NCI-H1105 treated with DMSO at 0.1 percent for 48 hours (cell line): ENCODE data around the gene LRRC8E.
"Not testable (repeated sequence)": the region's sequence is repeated elsewhere in the genome, so short reads cannot be mapped to it uniquely, and the experiment has no call there.

Experiments used
- DNase-seq: peaks from one replicate; lab custom pipeline; 2025; lab: John Stamatoyannopoulos, UW

The LRRC8E gene

DNA sequence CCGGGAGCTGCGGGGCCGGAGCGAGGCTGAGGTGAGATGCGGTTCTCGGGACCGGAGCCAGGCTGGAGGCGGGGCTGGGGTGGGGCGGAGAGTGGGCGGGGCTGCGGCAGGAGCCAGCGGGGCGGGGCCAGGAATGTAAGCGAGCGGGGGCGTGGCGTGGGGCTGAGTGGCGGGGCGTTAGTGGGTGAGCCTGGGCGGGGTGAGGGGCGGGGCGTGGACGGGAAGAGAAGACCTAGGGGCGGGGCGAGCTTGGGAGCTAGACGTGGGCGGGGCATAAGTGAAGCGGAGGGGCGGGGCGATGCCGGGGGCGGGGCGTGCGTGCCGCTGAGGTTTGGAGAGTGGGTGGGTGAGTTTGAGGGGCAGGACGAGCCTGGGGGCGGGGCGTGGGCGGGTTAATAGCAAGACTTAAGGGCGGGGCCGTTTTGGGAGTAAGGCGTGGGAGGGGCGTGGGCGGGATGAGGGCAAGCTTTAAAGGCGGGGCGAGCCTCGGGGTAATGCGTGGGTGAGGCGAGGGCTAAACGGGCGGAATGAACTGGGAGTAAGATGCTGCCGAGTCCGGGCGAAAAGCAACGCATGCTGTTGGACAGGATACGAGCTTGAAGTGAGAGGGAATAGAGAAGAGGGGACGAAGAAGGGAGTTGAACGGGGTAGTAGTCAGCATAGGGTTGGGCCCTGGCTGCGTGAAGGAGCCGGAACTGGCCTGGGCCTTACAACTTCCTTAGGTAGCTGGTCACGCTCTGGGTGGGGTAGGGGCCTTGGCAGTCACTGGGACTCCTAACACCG lies 32.4 kb downstream of the LRRC8E start:
- DNase-seq = peak; percentile 95

DNA sequence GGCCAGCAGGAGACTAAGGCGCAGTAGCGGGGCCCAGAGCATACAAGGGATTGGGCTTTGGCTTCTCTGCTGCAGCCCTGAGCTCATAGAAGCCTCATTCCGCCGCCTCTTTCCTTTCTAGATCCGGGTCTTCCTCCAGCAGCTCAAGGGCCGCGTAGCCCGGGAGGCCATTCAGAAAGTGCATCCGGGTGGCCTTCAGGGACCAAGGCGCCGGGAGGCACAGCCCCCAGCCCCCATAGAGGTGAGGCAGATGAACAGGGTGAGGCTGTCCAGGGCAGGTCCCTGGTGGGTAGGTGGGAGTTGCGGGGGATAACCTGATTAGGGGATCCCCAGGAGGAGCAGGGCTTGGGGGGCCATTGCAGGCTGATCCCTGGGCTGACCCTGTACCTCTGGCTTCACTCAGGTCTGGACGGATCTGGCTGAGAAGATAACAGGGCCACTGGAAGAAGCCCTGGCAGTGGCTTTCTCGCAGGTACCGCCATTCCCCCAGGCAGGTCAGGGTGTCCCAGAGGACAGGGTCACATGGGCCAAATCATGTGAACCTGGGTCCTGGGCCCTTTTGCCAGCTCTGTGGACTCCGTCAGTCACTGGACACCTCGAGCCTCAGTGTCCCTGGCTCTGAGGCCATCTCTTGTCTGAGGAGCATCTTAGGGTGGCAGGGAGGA lies 33.1 kb downstream of the LRRC8E start:
- peak; percentile 40 for DNase-seq

DNA sequence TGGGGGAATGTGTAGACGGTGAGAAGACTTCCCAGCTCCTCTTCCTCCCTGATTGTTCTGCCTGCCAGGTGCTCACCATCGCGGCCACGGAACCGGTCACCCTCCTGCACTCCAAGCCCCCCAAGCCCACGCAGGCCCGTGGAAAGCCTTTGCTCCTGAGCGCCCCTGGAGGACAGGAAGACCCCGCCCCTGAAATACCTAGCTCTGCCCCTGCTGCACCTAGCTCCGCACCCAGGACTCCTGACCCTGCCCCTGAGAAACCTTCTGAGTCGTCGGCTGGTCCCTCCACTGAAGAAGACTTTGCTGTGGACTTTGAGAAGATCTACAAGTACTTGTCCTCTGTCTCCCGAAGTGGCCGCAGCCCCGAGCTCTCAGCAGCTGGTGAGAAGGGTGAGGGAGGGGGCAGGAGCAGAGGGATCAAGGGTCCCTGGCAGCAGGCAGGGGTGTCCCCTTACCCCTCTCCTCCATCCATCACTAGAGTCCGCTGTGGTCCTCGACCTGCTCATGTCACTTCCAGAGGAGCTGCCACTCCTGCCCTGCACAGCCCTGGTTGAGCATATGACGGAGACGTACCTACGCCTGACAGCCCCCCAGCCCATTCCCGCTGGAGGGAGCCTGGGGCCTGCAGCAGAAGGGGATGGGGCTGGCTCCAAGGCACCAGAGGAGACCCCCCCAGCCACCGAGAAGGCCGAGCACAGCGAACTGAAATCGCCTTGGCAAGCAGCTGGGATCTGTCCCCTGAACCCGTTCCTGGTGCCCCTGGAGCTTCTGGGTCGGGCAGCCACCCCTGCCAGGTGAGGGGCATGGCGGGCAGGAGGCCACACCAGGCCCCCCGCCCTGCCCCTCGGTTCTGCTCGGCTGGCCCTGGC lies 33.9 kb downstream of the LRRC8E start:
- DNase-seq = no peak

DNA sequence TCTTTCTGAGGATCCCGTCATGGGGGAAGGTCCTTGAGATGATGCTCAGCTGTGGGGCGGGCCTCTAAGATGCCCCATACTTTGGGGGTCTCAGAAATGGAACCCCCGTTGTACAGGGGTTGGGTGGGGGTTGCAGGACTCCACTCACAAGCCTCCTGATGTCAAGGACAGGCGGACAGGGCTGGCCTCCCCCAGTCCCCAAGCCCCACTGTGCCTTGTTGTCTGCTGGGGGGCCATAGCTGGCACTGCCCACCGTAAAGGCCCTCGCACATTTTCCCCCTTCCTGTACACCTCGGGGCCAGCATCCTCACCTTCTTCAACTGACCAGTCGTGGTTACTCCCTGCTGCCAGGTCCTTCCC lies 34.5 kb downstream of the LRRC8E start:
- DNase-seq = no peak

DNA sequence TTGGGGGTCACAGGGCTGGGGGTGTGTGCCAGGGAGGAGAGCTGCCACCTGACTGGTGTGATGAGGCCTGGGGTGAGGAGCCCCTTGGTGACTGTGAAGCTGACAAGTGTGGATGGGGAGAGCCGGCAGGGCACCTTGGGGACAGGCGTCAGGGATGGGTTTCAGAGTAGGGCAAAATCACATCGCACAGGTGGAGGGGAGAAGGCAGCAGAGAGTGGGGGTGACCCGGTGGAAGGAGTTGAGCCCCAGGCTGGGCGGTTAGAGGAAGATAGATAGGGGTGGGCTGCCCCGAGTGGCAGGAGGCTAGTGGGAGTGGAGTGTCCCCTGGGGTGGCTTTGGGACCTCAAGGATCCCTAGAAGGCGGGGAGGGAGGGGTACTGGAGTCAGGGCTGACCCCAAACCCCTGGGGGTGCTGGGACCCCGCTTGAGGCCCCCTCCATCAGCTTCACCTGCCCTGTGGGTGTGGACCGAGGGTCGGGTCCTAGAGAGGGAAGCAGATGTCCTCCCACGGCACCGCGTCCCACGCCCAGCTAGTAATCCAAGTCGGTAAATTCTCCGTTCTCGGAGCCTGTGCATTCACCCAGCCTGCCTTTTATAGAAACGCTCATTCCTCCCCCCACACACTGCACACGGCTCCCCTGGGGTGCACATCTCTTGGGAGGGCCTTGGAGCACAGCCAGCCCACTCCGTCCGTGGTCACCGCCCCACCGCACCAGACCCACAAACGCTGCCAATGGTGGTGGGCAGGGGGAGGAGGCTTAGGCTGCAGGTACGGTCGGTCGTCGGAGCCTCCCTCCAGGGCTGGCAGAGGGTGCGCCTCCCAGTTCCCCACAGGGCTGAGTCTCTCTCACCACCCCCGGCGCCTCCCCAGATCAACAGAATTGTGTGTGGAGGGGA lies 35.2 kb downstream of the LRRC8E start:
- no peak for DNase-seq

DNA sequence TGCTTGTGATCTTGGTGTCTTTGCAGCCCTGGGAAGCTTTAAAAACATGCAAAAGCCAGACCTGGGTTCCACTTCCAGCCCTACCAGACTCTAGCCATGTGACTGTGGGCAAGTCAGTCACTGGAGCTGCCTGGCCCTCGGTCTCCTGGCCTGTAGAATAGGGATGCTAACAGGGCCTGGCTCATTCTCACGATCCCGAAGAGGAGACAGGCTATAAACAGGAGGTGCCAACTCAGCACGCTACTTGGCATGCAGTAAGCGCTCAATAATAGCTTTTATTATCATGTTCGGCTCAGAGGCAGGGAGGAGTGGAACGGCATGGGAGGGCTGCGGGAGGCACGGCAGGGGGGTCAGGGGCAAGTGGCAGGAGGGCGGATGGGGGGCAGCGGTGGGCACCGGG lies 35.9 kb downstream of the LRRC8E start:
- DNase-seq = no peak

DNA sequence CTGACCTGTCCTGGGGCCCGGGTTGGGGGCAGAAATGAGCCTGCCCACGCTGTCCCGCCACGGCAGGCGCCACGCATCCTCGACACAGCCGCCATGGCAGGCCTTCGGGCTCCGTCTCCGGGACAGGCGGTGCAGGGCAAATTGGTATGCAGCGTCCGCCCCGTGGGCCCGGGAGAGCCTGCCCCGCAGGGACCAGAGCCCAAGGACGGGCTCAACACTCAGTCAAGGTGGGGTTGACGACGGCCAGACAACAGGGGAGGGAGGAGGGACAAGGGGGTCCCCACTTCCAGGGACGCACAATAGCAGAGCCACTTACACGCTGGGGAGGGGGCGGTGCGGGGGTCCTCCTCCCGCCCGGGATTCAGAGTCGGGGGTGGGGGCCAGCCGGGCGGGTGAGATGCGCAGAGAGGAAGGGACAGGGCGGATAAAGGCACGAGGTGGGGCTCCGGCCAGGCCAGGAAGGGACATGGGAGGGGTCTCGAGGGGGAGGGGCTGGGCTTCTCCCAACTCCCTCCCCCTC lies 36.4 kb downstream of the LRRC8E start:
- no peak for DNase-seq

DNA sequence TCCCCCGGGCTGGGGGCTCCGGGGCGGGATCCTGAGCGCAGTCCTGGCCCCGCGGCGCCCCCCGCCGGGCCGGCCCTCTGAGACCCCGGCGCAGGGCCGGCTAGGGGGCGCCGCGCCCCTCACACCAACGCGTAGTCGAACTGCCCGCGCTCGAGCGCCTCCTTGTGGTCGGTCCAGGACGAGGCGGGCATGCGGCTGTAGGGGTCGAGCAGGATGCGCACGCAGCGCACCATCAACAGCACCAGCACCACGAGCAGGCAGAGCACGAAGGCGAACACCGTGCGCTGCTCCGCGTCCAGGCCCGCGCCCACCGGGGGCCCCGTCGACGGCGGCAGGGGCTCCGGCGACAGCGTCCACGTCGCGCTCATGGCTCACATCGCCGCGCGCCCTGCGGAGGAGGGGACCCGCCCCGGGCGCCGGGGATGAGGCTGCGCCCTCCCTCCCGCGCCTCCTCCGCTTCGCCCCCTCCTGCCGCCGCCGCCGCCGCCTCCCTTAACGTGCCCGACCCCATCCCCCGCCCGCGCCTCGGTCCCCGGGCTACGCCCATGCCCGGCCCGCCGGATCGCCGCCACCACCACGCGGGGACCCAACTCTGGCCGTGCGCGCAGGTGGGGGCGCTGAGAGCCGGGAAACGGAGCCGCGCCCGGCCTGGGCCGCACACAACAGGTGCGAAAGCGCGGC lies 37.0 kb downstream of the LRRC8E start:
- DNase-seq = peak; percentile 74

DNA sequence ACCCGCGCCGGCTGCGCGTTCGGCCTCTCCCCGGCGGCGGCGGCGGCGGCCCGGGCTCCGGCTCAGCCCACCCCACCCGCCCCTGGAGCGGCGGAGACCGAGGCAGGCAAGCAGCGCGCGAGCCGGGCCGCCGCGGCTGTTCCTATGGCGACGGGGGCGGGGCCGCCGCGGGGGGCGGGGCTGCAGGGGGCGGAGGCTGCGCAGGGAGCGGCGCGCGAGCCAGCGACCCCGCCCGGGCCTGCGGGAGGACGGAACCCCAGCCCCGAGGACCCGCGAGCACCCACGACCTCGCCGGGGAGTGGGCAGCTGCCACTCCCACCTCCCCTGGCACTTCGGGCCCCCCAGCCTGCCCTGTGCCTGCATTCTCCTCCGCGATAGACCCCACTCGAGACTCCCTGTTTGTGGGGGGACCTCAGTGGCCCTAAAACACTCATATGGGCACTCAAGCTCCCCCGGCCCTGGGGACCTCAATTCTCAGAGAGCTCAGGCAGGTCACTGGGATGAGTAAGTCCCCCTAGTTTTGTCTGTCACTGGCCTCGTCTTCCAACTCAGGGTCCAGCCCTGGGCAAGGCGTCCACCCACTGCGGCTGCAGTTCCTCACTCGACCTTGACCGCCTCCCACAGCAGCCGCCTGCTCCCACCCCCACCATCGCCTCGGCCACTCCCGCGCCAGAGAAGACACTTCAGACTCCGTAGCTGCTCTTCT lies 37.9 kb downstream of the LRRC8E start, which contains the start of gene CTXN1:
TSS of gene CTXN1 (minus strand) at position 115 of the 706 bp plus-strand sequence. CDS start 597 bp downstream, outside the sequence.
- peak; percentile 62 for DNase-seq

DNA sequence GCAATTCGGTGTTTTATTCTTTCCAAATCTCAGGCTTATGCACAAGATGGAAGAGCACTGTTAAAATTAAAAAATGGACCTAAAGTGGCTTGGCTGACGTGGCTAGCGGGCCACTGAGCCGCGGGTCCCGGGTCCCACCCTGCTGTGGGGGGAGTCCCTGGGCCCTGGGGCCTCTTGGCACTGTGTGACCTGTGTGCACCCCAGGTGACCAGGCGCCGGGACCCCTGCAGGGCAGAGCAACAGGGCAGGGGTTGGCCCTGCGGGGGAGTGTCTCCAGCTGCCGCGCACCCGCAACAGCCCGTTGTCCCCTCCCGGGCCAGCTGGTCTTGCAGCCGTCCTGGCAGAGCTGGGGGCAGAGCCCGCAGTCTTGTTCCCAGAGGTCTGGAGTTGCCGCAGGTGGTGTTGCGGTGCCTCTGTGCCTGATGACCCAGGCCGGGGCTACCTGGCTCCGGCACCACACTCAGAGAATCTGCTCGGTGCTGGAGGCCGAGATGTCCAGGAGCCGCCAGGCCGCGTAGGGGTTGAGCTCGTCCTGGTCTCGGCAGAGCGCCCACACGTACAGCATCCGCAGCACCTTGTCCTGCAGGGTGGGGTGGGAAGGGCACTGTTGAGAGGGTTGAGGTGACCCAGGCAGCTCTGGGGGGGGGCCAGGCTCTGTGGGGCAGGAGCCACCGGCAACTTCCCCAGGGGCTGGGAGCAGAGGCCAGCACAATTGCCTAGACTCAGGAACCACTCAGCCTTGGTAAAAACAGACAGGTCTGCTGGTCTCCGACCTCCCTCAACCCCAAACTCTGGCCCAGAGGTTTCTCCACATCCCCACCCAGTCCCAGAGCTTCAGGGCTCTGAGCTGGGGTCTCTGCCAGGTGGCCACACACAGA lies 38.7 kb downstream of the LRRC8E start:
- DNase-seq = no peak

DNA sequence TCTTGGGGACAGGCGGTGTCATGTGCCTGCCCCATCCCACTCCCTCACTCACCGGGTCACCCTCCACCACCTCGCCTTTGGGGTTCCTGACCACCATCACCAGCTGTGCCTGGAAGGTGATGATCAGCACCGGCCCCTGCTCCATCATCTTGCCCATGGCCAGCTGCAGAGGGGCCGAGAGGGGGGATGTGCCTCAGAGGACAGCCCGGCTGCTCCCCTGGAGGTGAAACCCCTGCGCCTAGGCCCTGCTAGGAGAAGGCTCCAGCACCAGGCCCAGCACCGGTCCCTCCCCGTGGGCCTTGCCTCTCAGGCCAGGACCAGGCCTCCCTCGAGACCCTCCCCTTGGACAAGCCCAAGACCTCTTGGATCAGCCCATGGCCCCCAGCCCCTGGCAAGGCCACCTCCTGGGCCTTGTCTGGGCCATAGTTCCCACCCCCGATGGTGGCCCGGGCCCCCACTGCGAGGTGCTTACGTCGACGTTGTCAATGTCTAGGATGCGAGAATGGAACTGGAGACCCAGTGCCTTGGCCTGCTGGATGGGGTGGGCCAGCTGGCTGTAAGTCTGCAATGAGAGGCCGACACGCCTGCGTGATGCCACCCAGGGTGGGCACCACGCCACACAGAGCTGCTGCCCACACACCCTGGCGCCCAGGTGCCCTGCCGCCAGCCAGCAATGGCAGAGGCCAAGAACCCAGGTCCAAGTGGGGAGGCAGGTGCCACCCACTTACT lies 39.5 kb downstream of the LRRC8E start:
- DNase-seq = no peak

DNA sequence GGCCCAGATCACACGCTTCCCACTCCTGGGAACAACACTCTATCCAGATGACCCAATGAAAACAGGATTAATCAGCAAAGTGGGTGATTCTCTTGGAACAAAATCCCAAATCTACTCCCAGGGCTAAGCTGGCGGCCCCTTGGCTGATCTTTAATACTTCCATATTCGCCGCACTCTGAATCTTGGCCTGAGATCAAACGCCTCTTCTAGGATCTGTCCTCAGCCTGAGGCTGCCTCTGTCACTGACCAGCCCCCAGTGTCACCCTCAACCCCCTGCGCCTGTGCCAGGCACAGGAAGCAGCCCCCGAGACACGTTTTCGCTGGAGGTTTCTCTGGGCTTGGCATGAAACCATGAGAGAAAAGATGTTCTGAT lies 40.0 kb downstream of the LRRC8E start:
- no peak for DNase-seq

DNA sequence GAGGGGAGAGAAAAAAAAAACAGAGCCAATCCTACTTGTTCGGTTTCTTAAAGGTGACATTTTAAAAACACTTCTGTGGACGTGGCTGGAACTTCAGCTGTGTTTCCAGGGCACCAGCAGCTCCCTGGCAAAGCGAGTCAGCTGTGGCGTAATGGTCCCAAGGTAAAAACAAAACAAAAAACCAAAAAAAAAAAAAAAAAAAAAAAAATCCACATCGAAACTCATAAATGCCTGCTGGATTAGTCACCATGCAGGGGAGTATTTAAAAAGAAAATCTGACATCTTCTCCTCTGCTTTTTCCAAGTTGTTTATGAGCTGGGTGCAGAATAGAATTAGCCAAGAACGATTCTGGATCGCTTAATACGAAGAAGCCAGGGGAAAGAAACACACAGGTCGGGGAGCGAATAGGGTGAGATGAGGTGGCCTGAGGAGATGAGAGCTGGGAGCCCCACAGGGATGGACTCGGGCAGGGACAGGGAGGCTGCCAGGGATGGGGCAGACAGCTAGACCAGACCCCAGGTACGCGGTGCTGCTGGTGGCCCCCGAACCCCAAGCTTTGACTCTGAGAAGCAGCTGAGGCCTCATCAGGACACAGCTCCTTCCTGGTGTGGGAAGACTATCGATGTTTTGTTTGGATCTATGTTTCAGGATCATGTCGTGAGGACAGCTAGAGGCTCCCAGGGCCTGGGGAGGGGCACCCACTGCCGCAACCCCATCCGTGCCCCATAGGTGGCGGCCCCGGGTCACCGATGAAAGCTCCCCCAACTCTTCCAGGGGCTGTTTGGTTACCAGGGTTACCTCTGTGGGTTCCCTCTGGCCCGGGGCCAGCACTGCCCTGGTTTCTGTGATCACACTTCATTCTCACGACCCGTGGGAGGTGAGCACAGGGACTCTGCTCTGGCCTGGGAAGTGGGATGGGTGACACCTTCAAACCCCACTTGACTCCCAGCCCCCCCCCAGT lies 40.7 kb downstream of the LRRC8E start:
- peak; percentile 22 for DNase-seq

DNA sequence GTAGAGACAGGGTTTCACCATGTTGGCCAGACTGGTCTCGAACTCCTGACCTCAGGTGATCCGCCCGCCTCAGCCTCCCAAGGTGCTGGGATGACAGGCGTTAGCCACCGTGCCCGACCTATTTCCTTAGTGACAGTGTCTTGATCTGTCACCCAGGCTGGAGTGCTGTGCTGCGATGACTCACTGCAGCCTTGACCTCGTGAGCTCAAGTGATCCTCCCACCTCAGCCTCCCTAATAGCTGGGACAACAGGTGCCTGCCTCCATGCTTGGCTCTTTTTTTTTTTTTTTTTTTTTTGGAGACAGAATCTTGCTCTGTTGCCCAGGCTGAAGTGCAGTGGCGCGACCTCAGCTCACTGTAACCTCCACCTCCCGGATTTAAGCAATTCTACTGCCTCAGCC lies 41.7 kb downstream of the LRRC8E start:
- not testable (repeated sequence) for DNase-seq

DNA sequence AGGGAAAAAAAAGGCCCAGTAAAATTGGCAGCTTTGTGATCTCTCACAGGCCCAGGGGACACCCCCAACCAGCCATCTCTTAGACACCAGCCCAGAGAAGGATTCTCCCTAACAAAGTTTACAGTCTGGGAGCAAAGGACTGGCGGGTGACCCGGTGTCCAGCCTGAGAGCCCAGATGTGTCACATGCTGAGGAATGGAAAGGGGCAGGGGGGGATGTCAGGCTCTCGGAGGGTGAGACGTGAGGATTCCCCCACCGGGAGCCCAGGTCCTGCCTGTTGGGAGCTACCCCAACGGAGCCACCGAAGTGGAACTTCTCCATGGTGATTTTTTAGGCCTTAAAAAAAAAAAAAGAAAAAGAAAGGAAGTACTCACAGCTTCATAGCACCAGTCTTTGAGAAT lies 42.5 kb downstream of the LRRC8E start:
- no peak for DNase-seq

DNA sequence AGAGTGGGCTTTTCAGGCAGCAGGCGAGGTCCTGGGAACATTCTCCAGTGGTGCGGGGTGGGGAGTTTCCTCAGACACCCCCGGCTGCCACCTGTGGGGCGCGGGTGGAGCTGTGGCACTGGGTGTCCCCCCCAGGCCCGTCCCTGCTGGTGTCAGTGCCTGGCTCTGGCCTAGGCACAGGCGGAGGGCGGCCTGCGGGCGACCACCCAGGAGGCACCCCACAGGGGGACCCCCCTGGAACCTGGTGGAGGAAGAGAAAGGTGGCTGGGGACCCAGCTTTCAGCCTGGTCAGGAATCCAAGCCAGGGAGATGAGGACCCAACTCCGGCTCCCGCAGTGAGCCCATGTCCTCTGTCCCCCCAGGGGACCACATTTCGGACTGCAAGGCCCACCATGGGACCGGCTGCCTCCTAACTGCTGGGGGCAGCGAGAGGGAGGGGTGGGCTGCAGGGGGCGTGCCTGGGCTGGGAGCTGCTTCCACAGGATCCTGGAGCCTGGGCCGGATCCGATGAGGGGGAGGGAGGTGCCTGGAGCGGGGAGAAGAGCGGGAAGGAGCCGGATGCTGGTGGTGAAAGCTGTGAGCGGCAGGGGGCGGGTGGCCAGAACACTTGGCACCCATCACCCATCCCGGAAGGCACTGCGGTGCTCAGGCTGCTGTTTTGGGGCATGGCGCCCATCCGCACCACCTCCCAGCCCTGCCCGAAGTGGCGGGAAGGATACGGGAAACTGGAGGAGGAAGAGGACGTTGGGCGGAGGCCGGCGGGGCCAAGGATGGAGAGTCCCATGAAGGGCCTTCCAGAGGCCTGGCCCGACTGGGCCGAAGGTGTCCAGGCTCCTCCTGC lies 43.1 kb downstream of the LRRC8E start:
- no peak for DNase-seq
